H1 (cell line): Measurements from ENCODE around the gene SOX8. TPM values are rescaled to one million over a fixed set of nuclear protein-coding genes. Genes with fewer than 3 reads are reported as not detected.

ENCODE experiments used
- CHD1 ChIP-seq: IDR thresholded peaks from 2 replicates; pipeline ENCODE4 v1.6.1; 2012; ENCODE audit warnings: low read depth, low read length, improper control_type of control experiment
- CHD7 ChIP-seq: fragments of 300-600 bp; sonication (generic); IDR thresholded peaks from 2 replicates; pipeline ENCODE4 v1.7.1; 2012; ENCODE audit warnings: low read length, moderate library complexity, mild to moderate bottlenecking, inconsistent platforms; ENCODE audit not compliant: insufficient replicate concordance
- EZH2 ChIP-seq: fragments of 200-600 bp; sonication (generic); IDR thresholded peaks from 2 replicates; pipeline ENCODE4 v1.7.1; 2012; ENCODE audit warnings: low read depth, mild to moderate bottlenecking, moderate library complexity, low read length, inconsistent platforms; ENCODE audit not compliant: severe bottlenecking
- RFX5 ChIP-seq: IDR thresholded peaks from 2 replicates; pipeline ENCODE4 v1.6.1; 2011; ENCODE audit warnings: low read depth, low read length, improper control_type of control experiment, borderline replicate concordance
- polyA plus RNA-seq, 7 experiments: library from polyadenylated mRNA; depleted of rRNA in 3 of 7; stranded (reverse) in 5 of 7; unstranded in 2 of 7; fragments of >200 nt in 5 of 7; fragments of 200-250 nt in 2 of 7; gene quantifications; 1 replicate in 5 of 7; 2 replicates in 1 of 7; 4 replicates in 1 of 7; pipeline versions ENCODE4 v1.2.1 to v1.2.3, GENCODE V29; 2011 to 2013; ENCODE audit warnings: missing spikeins in 2 of 7, mixed read lengths in 2 of 7
- total RNA-seq: library from RNA; stranded (reverse); fragmentation: NEBNext Ultra II Directional; extraction: Animal tissue kit (Norgen Biotek cat#: 25700); gene quantifications from 2 replicates; pipeline ENCODE4 v1.2.1, GENCODE V29; 2021

Gene SOX8
- total and polyA plus RNA-seq, 2 of the 8 experiments (the other 6 are each of a cell fraction or from before 2014, with no cell fraction given) = 2.2 to 5.7 TPM

DNA sequence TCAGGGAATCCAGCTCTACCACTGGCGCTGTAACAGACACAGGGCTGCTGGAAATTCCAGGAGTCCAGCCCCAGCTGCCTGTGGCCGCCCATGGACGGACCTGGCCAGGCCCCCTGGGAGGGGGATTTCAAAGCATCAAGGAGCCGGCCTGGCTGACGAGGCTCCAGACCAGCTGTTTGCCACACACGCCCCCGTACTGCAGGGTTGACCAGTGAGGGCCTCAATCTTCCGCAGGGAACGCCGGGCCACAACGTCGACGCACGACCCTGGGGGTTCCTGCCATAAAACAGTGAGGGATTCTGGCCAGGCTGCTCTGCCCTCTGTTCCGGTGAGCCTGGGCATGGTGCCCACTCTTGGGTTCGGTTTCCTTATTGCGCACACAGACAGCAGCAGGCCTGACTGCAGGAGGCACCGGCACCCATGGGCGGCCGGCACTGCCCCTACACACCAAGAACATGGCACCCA, 14.5 kb upstream of the SOX8 start (continued):
- TF ChIP-seq CHD7 (no peak), RFX5 (no peak), EZH2 (no peak), CHD1 (no peak)
